T-helper 2 cell treated with Interferon-gamma antibody and Interleukin-4, amounts not matched to agents 5 μg/mL and 100 μg/mL, for 36 hours (primary cell): ENCODE measurements around the gene PTPRD.

Experiments used
- DNase-seq: peaks from one replicate; pipeline ENCODE4 v3.0.0; 2021; ENCODE audit warnings: low spot score
- H3K27ac Mint-ChIP-seq: one replicate; pipeline ENCODE4 v1.8.0; 2021; ENCODE audit warnings: mild to moderate bottlenecking, mixed read lengths
- H3K27me3 Mint-ChIP-seq: one replicate; pipeline ENCODE4 v1.8.0; 2021; ENCODE audit warnings: low read depth, mixed read lengths
- H3K36me3 Mint-ChIP-seq: one replicate; pipeline ENCODE4 v1.8.0; 2021; ENCODE audit warnings: low read depth, mixed read lengths
- H3K4me1 Mint-ChIP-seq: one replicate; pipeline ENCODE4 v1.8.0; 2021; ENCODE audit warnings: low read depth, mixed read lengths
- H3K4me3 Mint-ChIP-seq: one replicate; pipeline ENCODE4 v1.8.0; 2022; ENCODE audit warnings: mild to moderate bottlenecking, moderate library complexity, mixed read lengths
- H3K9me3 Mint-ChIP-seq: one replicate; pipeline ENCODE4 v1.8.0; 2021; ENCODE audit warnings: mixed read lengths

Gene PTPRD

DNA sequence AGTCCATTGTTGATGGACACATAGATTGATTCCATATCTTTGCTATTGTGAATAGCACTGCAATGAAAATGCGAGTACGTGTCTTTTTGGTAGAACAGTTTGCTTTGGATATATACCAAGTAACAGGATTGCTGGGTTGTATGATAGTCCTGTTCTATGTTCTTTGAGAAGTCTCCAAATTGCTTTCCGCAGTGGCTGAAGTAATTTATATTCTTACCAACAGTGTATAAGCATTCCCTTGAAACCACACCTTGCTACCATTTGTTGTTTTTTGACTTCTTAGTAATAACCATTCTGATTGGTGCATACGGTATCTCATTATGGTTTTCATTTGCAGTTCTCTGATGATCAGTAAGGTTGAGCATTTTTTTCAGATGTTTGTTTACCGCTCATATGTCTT is 792.9 kb downstream of the PTPRD start:
- no peak for DNase-seq
- H3K27ac Mint-ChIP-seq: no peak overlapping the region
- no peaks in the 10 kb centered on the region for H3K4me1 Mint-ChIP-seq
- H3K36me3 Mint-ChIP-seq: no peaks in the 10 kb centered on the region
- no peak overlapping the region for H3K4me3 Mint-ChIP-seq
- no peaks in the 10 kb centered on the region for H3K27me3 Mint-ChIP-seq
- H3K9me3 Mint-ChIP-seq: peaks cover 11% of the 10 kb centered on the region

DNA sequence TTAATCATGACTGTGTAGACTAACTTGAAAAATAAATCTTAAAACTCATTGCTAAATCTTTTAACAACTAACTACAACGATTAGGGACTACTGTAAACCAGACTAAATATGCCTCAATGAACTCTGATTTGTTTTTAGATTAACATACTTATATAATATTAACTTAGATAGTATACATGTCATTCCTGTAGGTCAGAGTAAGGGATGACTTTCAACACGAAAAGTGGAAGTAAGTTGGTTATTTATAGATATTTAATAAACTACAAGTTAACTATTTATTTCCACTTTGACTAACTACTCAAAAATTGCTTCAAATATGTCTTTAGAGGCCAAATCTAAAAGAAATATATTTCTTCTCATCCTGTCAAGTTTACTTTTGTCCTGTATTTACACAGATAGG is 795.6 kb downstream of the PTPRD start:
- DNase-seq: no peak
- Mint-ChIP-seq H3K9me3 (peaks cover 21% of the 10 kb centered on the region), H3K4me1 (no peaks in the 10 kb centered on the region), H3K27ac (no peak overlapping the region), H3K36me3 (no peaks in the 10 kb centered on the region), H3K27me3 (no peaks in the 10 kb centered on the region), H3K4me3 (no peak overlapping the region)

DNA sequence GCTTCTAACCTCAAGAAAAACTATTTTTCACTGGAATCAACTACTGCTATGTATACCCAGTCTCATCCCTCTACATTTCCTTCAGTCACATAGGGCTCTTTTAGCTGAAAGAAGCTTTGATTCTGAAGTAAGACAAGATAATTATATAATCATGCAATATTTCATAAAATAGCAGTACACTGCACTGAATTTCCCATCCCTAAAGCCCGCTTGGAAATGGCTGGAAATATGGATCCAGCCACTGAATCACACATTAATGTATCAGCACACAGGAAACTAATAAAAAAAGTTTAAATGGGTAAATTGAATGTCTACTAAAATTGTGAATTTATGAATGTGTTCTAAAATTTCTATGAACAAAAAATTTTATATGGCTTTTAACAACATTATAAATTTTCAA is 808.7 kb downstream of the PTPRD start:
- DNase-seq: no peak
- no peaks in the 10 kb centered on the region for H3K4me1 Mint-ChIP-seq
- H3K27ac Mint-ChIP-seq: no peak overlapping the region
- no peaks in the 10 kb centered on the region for H3K36me3 Mint-ChIP-seq
- no peaks in the 10 kb centered on the region for H3K27me3 Mint-ChIP-seq
- no peak overlapping the region for H3K4me3 Mint-ChIP-seq
- H3K9me3 Mint-ChIP-seq: no peaks in the 10 kb centered on the region

GRCh38 chr9:9799287-9799686 is 813.5 kb downstream of the PTPRD start:
- H3K27me3 Mint-ChIP-seq: no peaks in the 10 kb centered on the region
- no peak overlapping the region for H3K27ac Mint-ChIP-seq
- no peaks in the 10 kb centered on the region for H3K4me1 Mint-ChIP-seq
- no peak overlapping the region for H3K4me3 Mint-ChIP-seq
- DNase-seq: no peak
- H3K9me3 Mint-ChIP-seq: no peaks in the 10 kb centered on the region
- no peaks in the 10 kb centered on the region for H3K36me3 Mint-ChIP-seq

- Mint-ChIP-seq H3K36me3 (no peaks in the 10 kb centered on the region), H3K27ac (no peak overlapping the region), H3K4me3 (no peak overlapping the region), H3K27me3 (no peaks in the 10 kb centered on the region), H3K9me3 (no peaks in the 10 kb centered on the region), H3K4me1 (no peaks in the 10 kb centered on the region)
- DNase-seq: no peak
These were observed 820.5 kb downstream of the PTPRD start for GRCh38 chr9:9792144-9792857.

- no peaks in the 10 kb centered on the region for H3K4me1 Mint-ChIP-seq
- no peaks in the 10 kb centered on the region for H3K27me3 Mint-ChIP-seq
- H3K36me3 Mint-ChIP-seq: no peaks in the 10 kb centered on the region
- H3K27ac Mint-ChIP-seq: no peak overlapping the region
- no peak overlapping the region for H3K4me3 Mint-ChIP-seq
- no peak for DNase-seq
- no peaks in the 10 kb centered on the region for H3K9me3 Mint-ChIP-seq
These were observed 821.2 kb downstream of the PTPRD start for GRCh38 chr9:9791611-9792010.

DNA sequence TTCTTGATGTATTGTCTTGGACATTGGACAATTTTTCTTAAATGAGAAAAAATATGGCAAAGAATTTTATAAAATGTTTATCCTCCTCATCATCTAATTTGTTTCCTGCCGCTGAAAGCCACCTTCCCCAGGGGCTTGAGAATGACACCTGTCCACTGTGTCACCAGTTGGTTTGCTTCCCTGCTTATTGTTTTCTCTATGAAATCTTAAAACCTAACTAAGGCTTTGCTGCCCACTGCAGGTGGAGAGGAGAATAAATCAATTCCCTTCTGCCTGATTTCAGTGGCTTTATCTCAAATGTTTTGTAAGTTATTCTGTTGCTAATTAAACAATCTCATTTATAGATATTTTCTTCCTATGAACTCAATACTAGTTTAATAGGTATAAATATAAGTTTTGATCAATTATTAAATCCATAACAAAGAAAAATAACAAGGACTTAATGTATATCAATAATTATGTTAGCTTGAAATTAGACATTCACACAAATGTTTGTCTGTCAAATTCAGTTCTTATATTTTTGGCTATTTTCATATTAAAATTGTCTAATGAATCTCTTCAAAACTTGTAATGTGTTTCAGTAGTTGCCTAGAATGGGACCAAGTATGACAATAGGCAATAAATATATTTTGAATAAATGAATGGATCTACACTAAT is 822.5 kb downstream of the PTPRD start:
- H3K27me3 Mint-ChIP-seq: no peaks in the 10 kb centered on the region
- DNase-seq: no peak
- H3K4me1 Mint-ChIP-seq: no peaks in the 10 kb centered on the region
- no peaks in the 10 kb centered on the region for H3K36me3 Mint-ChIP-seq
- H3K9me3 Mint-ChIP-seq: no peaks in the 10 kb centered on the region
- no peak overlapping the region for H3K4me3 Mint-ChIP-seq
- no peak overlapping the region for H3K27ac Mint-ChIP-seq

GRCh38 chr9:9783711-9784110 is 829.1 kb downstream of the PTPRD start:
- Mint-ChIP-seq H3K9me3 (no peaks in the 10 kb centered on the region), H3K4me3 (no peak overlapping the region), H3K27me3 (no peaks in the 10 kb centered on the region), H3K27ac (no peak overlapping the region), H3K36me3 (no peaks in the 10 kb centered on the region), H3K4me1 (no peaks in the 10 kb centered on the region)
- no peak for DNase-seq

DNA sequence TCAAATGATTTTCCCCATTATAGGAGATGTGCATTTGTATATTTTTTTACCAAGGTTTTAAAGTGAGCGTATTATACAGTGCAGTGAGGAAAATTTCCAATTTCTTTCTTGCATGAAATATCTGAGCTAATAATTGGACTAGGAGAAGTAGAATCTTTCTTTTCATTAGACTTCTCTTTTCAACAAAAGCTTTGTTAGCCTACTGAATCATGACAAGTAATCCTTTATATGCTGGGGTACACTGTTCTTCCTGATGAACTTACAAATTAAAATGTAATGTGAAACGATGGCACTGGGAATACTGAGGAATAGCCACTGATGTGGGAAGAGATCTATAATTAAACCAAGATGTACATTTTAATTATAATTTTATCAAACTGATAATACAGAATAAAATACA is 829.6 kb downstream of the PTPRD start:
- H3K27me3 Mint-ChIP-seq: no peaks in the 10 kb centered on the region
- no peak overlapping the region for H3K4me3 Mint-ChIP-seq
- no peaks in the 10 kb centered on the region for H3K9me3 Mint-ChIP-seq
- no peaks in the 10 kb centered on the region for H3K36me3 Mint-ChIP-seq
- H3K27ac Mint-ChIP-seq: no peak overlapping the region
- H3K4me1 Mint-ChIP-seq: no peaks in the 10 kb centered on the region
- DNase-seq: no peak

DNA sequence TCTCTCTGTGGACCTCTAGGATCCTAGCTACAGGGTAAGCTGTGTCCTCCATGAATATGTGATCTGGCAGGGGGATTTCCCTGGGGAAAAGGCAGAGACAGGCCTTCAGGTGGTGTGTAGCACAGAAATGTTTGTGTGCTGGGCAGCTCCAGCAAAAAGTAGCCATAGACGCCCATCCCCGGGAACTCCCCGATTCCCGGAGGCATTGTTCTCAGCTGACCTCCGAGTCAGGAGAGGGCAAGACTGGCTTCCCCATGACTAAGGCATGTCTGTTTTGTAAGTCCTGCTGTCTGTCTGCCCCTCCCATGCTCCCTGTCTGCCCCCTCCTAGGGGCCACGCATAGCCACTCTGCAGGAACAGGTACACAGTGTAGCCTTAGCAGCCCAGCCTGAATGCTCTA is 834.5 kb downstream of the PTPRD start:
- H3K4me3 Mint-ChIP-seq: no peak overlapping the region
- H3K27me3 Mint-ChIP-seq: no peaks in the 10 kb centered on the region
- no peak overlapping the region for H3K27ac Mint-ChIP-seq
- H3K4me1 Mint-ChIP-seq: no peaks in the 10 kb centered on the region
- DNase-seq: no peak
- no peaks in the 10 kb centered on the region for H3K9me3 Mint-ChIP-seq
- H3K36me3 Mint-ChIP-seq: no peaks in the 10 kb centered on the region

- Mint-ChIP-seq H3K9me3 (peaks cover 5% of the 10 kb centered on the region), H3K4me3 (no peak overlapping the region), H3K27ac (no peak overlapping the region), H3K36me3 (no peaks in the 10 kb centered on the region), H3K4me1 (no peaks in the 10 kb centered on the region), H3K27me3 (no peaks in the 10 kb centered on the region)
- no peak for DNase-seq
These were observed 838.3 kb downstream of the PTPRD start for GRCh38 chr9:9774471-9774870.

DNA sequence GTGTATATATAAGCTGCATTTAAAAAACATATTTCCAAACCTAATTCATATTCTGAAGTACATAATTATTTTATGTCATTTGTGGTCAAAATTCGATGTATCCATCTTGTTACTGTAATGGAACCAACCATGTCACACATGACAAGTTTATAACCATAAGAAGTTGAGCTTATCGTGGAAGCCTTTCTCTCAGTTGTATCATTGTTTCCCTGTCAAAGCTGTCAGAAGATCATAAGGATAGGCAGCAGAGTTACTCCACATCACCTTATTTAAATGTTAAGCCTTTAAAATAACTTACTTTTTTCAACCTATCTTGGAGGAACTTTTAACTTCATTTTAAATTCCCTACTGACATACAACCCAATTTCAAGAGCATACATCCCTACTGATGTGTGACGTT is 841.5 kb downstream of the PTPRD start:
- Mint-ChIP-seq H3K27ac (no peak overlapping the region), H3K4me3 (no peak overlapping the region), H3K4me1 (no peaks in the 10 kb centered on the region), H3K27me3 (no peaks in the 10 kb centered on the region), H3K36me3 (no peaks in the 10 kb centered on the region), H3K9me3 (peaks cover 12% of the 10 kb centered on the region)
- no peak for DNase-seq

- Mint-ChIP-seq H3K27ac (no peak overlapping the region), H3K4me1 (no peaks in the 10 kb centered on the region), H3K4me3 (no peak overlapping the region), H3K36me3 (no peaks in the 10 kb centered on the region), H3K27me3 (no peaks in the 10 kb centered on the region), H3K9me3 (peaks cover 9% of the 10 kb centered on the region)
- DNase-seq: no peak
These were observed 848.0 kb downstream of the PTPRD start for GRCh38 chr9:9764821-9765220.

- Mint-ChIP-seq H3K9me3 (peaks cover 3% of the 10 kb centered on the region), H3K4me1 (no peaks in the 10 kb centered on the region), H3K4me3 (no peak overlapping the region), H3K36me3 (no peaks in the 10 kb centered on the region), H3K27me3 (no peaks in the 10 kb centered on the region), H3K27ac (no peak overlapping the region)
- no peak for DNase-seq
These were observed 858.6 kb downstream of the PTPRD start for GRCh38 chr9:9754186-9754585.

GRCh38 chr9:9753266-9753665 is 859.5 kb downstream of the PTPRD start:
- Mint-ChIP-seq H3K4me3 (no peak overlapping the region), H3K27ac (no peak overlapping the region), H3K36me3 (no peaks in the 10 kb centered on the region), H3K9me3 (peaks cover 3% of the 10 kb centered on the region), H3K27me3 (no peaks in the 10 kb centered on the region), H3K4me1 (no peaks in the 10 kb centered on the region)
- DNase-seq: no peak
